H1 (cell line): ENCODE results near the gene ADGRB3. TPM values are rescaled to one million over a fixed set of nuclear protein-coding genes. Genes with fewer than 3 reads are reported as not detected.

Source experiments
- CTCF ChIA-PET: fragments of 300-600 bp; sonication (Branson Sonifier 250); formaldehyde crosslinking; loops from one replicate; lab custom pipeline; 2021; ENCODE audit not compliant: partially characterized antibody; lab: Charles Lee
- POLR2A ChIA-PET: fragments of 300-600 bp; sonication (Branson Sonifier 250); formaldehyde crosslinking; loops from one replicate; lab custom pipeline; 2021; ENCODE audit warnings: inconsistent platforms; ENCODE audit not compliant: partially characterized antibody; lab: Charles Lee
- DNase-seq, 2 experiments: peaks; one replicate each; pipeline versions ENCODE4 v3.0.0 to v3.0.0-alpha.2; 2010 to 2022; ENCODE audit warnings: low spot score in 2 of 2, low read depth in 1 of 2, mixed read lengths in 1 of 2
- FAIRE-seq: peaks from 2 replicates; lab custom pipeline; 2011; peaks lifted over from hg19 to GRCh38; lab: Jason Lieb, UNC
- H2AFZ ChIP-seq: 2 replicates; pipeline ENCODE4 v1.8.1; 2012; ENCODE audit warnings: low read length, inconsistent platforms
- H2AK5ac ChIP-seq: 2 replicates; pipeline ENCODE4 v1.6.1; 2013; ENCODE audit warnings: low read depth, low read length
- H2BK120ac ChIP-seq: replicated peaks from 2 replicates; pipeline ENCODE3; 2013; ENCODE audit warnings: low read depth, low read length, inconsistent platforms
- H2BK12ac ChIP-seq: 2 replicates; pipeline ENCODE4 v1.6.1; 2013; ENCODE audit warnings: low read depth, low read length
- H2BK15ac ChIP-seq: 2 replicates; pipeline ENCODE4 v1.6.1; 2013; ENCODE audit warnings: low read length
- H2BK20ac ChIP-seq: 2 replicates; pipeline ENCODE4 v1.6.1; 2013; ENCODE audit warnings: low read length
- H2BK5ac ChIP-seq: 2 replicates; pipeline ENCODE4 v1.6.1; 2013; ENCODE audit warnings: low read depth, low read length
- H3K14ac ChIP-seq: 2 replicates; pipeline ENCODE4 v1.6.1; 2013; ENCODE audit warnings: inconsistent platforms; ENCODE audit not compliant: insufficient read length
- H3K18ac ChIP-seq: 2 replicates; pipeline ENCODE4 v1.6.1; 2013; ENCODE audit warnings: low read length; ENCODE audit errors: extremely low read depth
- H3K23ac ChIP-seq: 2 replicates; pipeline ENCODE4 v1.6.1; 2013; ENCODE audit warnings: inconsistent platforms; ENCODE audit not compliant: insufficient read length
- H3K23me2 ChIP-seq: 2 replicates; pipeline ENCODE4 v1.6.1; 2013; ENCODE audit warnings: low read depth, low read length
- H3K27ac ChIP-seq: 2 replicates; pipeline ENCODE4 v1.6.1; 2011; ENCODE audit warnings: low read depth, low read length, inconsistent platforms
- H3K27me3 ChIP-seq, 4 experiments: replicated peaks in 1 of 4; 1 replicate in 1 of 4; 2 replicates in 3 of 4; pipeline versions ENCODE4 v1.6.1 to v1.8.1; 2011 to 2013; ENCODE audit warnings: low read length in 3 of 4, mild to moderate bottlenecking in 3 of 4, inconsistent platforms in 2 of 4, mixed read lengths in 2 of 4, moderate library complexity in 1 of 4; ENCODE audit not compliant: control insufficient read depth in 3 of 4, insufficient read depth in 3 of 4; ENCODE audit errors: extremely low read depth in 1 of 4
- H3K36me3 ChIP-seq, 4 experiments: 2 replicates each; pipeline versions ENCODE4 v1.6.1 to v1.8.1; 2011 to 2013; ENCODE audit warnings: mild to moderate bottlenecking in 4 of 4, low read length in 3 of 4, moderate library complexity in 2 of 4, control low read depth in 1 of 4, inconsistent platforms in 1 of 4; ENCODE audit not compliant: insufficient read depth in 4 of 4, control insufficient read depth in 2 of 4
- H3K4ac ChIP-seq: replicated peaks from 2 replicates; pipeline ENCODE3; 2013; ENCODE audit warnings: low read length, low read depth, mixed read lengths, inconsistent platforms; ENCODE audit not compliant: insufficient read length
- H3K4me1 ChIP-seq, 4 experiments: replicated peaks in 1 of 4; 1 replicate in 1 of 4; 2 replicates in 3 of 4; pipeline versions ENCODE4 v1.6.1 to v1.8.1; 2011 to 2013; ENCODE audit warnings: low read length in 3 of 4, inconsistent platforms in 2 of 4, mixed read lengths in 1 of 4; ENCODE audit not compliant: insufficient read depth in 4 of 4, control insufficient read depth in 3 of 4
- H3K4me2 ChIP-seq, 2 experiments: 2 replicates each; pipeline versions ENCODE4 v1.6.1 to v1.8.1; 2011 to 2013; ENCODE audit warnings: low read depth in 2 of 2, low read length in 2 of 2, control low read depth in 1 of 2, inconsistent platforms in 1 of 2, mild to moderate bottlenecking in 1 of 2; ENCODE audit not compliant: insufficient read depth in 1 of 2
- H3K4me3 ChIP-seq, 4 experiments: fragments of 200-600, 300-600 bp in 1 of 4; sonication (generic), shearing (Covaris generic), sonication (Bioruptor Twin) in 1 of 4; 2 replicates each; pipeline versions ENCODE4 v1.5.1 to v1.8.1; 2011 to 2016; ENCODE audit warnings: low read length in 4 of 4, low read depth in 3 of 4, control low read depth in 2 of 4, inconsistent platforms in 2 of 4, mild to moderate bottlenecking in 2 of 4, mixed read lengths in 1 of 4, moderate library complexity in 1 of 4; ENCODE audit not compliant: insufficient read depth in 2 of 4; ENCODE audit errors: extremely low read depth in 1 of 4
- H3K56ac ChIP-seq: replicated peaks from 2 replicates; pipeline ENCODE3; 2013; ENCODE audit warnings: low read depth, mild to moderate bottlenecking, mixed read lengths, low read length, inconsistent platforms; ENCODE audit not compliant: insufficient read length
- H3K79me1 ChIP-seq: 2 replicates; pipeline ENCODE4 v1.6.1; 2013; ENCODE audit warnings: low read depth, low read length, control low read depth
- H3K79me2 ChIP-seq, 2 experiments: 2 replicates each; pipeline versions ENCODE4 v1.6.1 to v1.8.1; 2012 to 2013; ENCODE audit warnings: low read length in 2 of 2, mild to moderate bottlenecking in 2 of 2, inconsistent platforms in 1 of 2; ENCODE audit not compliant: insufficient read depth in 2 of 2, control insufficient read depth in 1 of 2
- H3K9ac ChIP-seq, 4 experiments: replicated peaks in 1 of 4; 1 replicate in 1 of 4; 2 replicates in 3 of 4; pipeline versions ENCODE4 v1.6.1 to v1.8.1; 2011 to 2013; ENCODE audit warnings: low read depth in 3 of 4, low read length in 3 of 4, control low read depth in 2 of 4, mild to moderate bottlenecking in 2 of 4, moderate library complexity in 2 of 4, inconsistent platforms in 1 of 4; ENCODE audit errors: extremely low read depth in 1 of 4
- H3K9me3 ChIP-seq, 2 experiments: 2 replicates each; pipeline versions ENCODE4 v1.6.1 to v1.8.1; 2012 to 2013; ENCODE audit warnings: mild to moderate bottlenecking in 2 of 2, moderate library complexity in 2 of 2, control low read depth in 1 of 2, inconsistent platforms in 1 of 2, low read depth in 1 of 2, low read length in 1 of 2, mixed read lengths in 1 of 2; ENCODE audit not compliant: insufficient read depth in 2 of 2
- H4K20me1 ChIP-seq, 2 experiments: replicated peaks in 1 of 2; 2 replicates each; pipeline versions ENCODE3 to v1.8.1; 2011 to 2013; ENCODE audit warnings: inconsistent platforms in 2 of 2, low read length in 2 of 2, mild to moderate bottlenecking in 1 of 2; ENCODE audit not compliant: insufficient read depth in 2 of 2, control insufficient read depth in 1 of 2
- H4K5ac ChIP-seq: 2 replicates; pipeline ENCODE4 v1.6.1; 2013; ENCODE audit warnings: low read length, low read depth, mixed read lengths, inconsistent platforms; ENCODE audit not compliant: insufficient read length
- H4K8ac ChIP-seq: 2 replicates; pipeline ENCODE4 v1.8.0; 2013; ENCODE audit warnings: mild to moderate bottlenecking, moderate library complexity, low read length, inconsistent platforms; ENCODE audit not compliant: insufficient read depth; ENCODE audit errors: extremely low read depth
- H4K91ac ChIP-seq: replicated peaks from 2 replicates; pipeline ENCODE3; 2013; ENCODE audit warnings: low read length, mixed read lengths, inconsistent platforms; ENCODE audit not compliant: insufficient read length
- KDM4A ChIP-seq: IDR thresholded peaks from one replicate; pipeline ENCODE4 v1.7.1; 2012; ENCODE audit warnings: low read depth, mild to moderate bottlenecking, moderate library complexity, low read length, inconsistent platforms; ENCODE audit not compliant: severe bottlenecking
- POU5F1 ChIP-seq: IDR thresholded peaks from 2 replicates; pipeline ENCODE4 v1.6.1; 2011; ENCODE audit warnings: low read depth, mild to moderate bottlenecking, low read length, moderate library complexity
- WGBS, 2 experiments: shearing (Covaris generic) in 1 of 2; methylation state at CpG; one replicate each; pipeline versions ENCODE4 v1.1.6 to v1.1.7; 2013 to 2015; ENCODE audit warnings: low lambda C conversion rate in 2 of 2, mixed read lengths in 2 of 2, inconsistent platforms in 1 of 2, low coverage in 1 of 2, missing lambda C conversion rate in 1 of 2; ENCODE audit not compliant: insufficient replicate concordance in 2 of 2, insufficient coverage in 1 of 2, insufficient read length in 1 of 2; ENCODE audit errors: extremely low coverage in 1 of 2, missing lambda C conversion rate in 1 of 2; 5-methylcytosine and 5-hydroxymethylcytosine counted together
- polyA plus RNA-seq, 7 experiments: library from polyadenylated mRNA; depleted of rRNA in 3 of 7; stranded (reverse) in 5 of 7; unstranded in 2 of 7; fragments of >200 nt in 5 of 7; fragments of 200-250 nt in 2 of 7; gene quantifications; 1 replicate in 5 of 7; 2 replicates in 1 of 7; 4 replicates in 1 of 7; pipeline versions ENCODE4 v1.2.1 to v1.2.3, GENCODE V29; 2011 to 2013; ENCODE audit warnings: missing spikeins in 2 of 7, mixed read lengths in 2 of 7
- total RNA-seq: library from RNA; stranded (reverse); fragmentation: NEBNext Ultra II Directional; extraction: Animal tissue kit (Norgen Biotek cat#: 25700); gene quantifications from 2 replicates; pipeline ENCODE4 v1.2.1, GENCODE V29; 2021

ADGRB3 gene
- total and polyA plus RNA-seq, 2 of the 8 experiments (the other 6 are each of a cell fraction or from before 2014, with no cell fraction given): 0.35 to 1.2 TPM

DNA sequence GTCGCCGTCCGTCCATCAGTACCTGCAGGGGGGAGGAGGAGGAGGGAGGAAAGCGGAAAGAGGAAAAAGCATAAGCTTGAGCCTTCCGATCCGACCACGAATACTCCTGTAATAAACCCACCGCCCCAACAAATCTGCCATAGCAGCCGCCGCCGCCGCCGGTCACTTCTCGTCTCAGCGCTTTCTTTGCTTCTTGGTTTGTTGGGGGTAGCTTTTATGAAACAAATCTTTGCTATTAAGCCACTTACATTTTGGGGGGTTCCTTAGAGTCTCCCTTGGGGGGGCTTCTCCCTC lies 277 bp downstream of the ADGRB3 start:
- H2BK12ac ChIP-seq: no peak overlapping the region
- H3K9ac ChIP-seq: peak overlapping the region in 3 of 4 experiments; percentile 39 to 56 (median 52); a peak in 5 of 7 replicates
- WGBS, 2 experiments: 0% methylated on average over 13 of the region's 15 CpGs; no CpG with 5 or more reads in 1 of the 2 experiments
- H2AFZ ChIP-seq: peak overlapping the region; percentile 82; the same call in 1 of the 2 replicates
- H2BK5ac ChIP-seq: no peak overlapping the region
- FAIRE-seq: no peak
- H3K56ac ChIP-seq: no peak overlapping the region
- peaks cover 15% of the 10 kb centered on the region for H3K23me2 ChIP-seq
- peak overlapping the region; percentile 6; the same call in 1 of the 2 replicates for H4K8ac ChIP-seq
- H3K23ac ChIP-seq: no peak overlapping the region
- H3K4me3 ChIP-seq: peak overlapping the region; percentile 70 to 97 (median 83)
- H4K5ac ChIP-seq: no peak overlapping the region
- H3K36me3 ChIP-seq: no peaks in the 10 kb centered on the region
- H3K4me2 ChIP-seq: peak overlapping the region; percentile 84 to 97
- peaks cover 0 to 30% (median 15%) of the 10 kb centered on the region in 4 experiments; a peak in 6 of 7 replicates for H3K27me3 ChIP-seq
- H4K20me1 ChIP-seq: peaks cover 0 to 4% of the 10 kb centered on the region in 2 experiments
- no peak overlapping the region for H2BK120ac ChIP-seq
- peaks cover 0 to 10% (median 7%) of the 10 kb centered on the region in 4 experiments; a peak in 5 of 7 replicates for H3K4me1 ChIP-seq
- H3K14ac ChIP-seq: no peak overlapping the region
- CTCF ChIA-PET: interaction anchor here (0.6 to 7.9 kb wide), 14 partner anchors 9 to 1028 kb away, joined by 3 to 119 read pairs (median 4); no protein-coding TSS in a partner anchor
- TF ChIP-seq KDM4A: peak; percentile 53
- TF ChIP-seq POU5F1: no peak
- no peak for DNase-seq
- POLR2A ChIA-PET: interaction anchor here (0.9 to 1.8 kb wide), 4 partner anchors 63 to 142 kb away, joined by 3 to 5 read pairs (median 4); no protein-coding TSS in a partner anchor
- no peak overlapping the region for H2BK20ac ChIP-seq
- no peaks in the 10 kb centered on the region for H3K79me2 ChIP-seq
- H3K9me3 ChIP-seq: no peaks in the 10 kb centered on the region
- no peak overlapping the region for H3K27ac ChIP-seq
- H3K18ac ChIP-seq: no peak overlapping the region; the same call in 1 of the 2 replicates
- H3K4ac ChIP-seq: no peak overlapping the region
- no peak overlapping the region for H2AK5ac ChIP-seq
- no peak overlapping the region for H4K91ac ChIP-seq
- no peak overlapping the region for H2BK15ac ChIP-seq
- no peaks in the 10 kb centered on the region for H3K79me1 ChIP-seq
